WTC11 (cell line): ENCODE results near the gene NR0B2. TPM values are rescaled to one million over a fixed set of nuclear protein-coding genes. Genes with fewer than 3 reads are reported as not detected.

ENCODE experiments used
- ATAC-seq: fragments of 200-7000 bp; cut with Tn5 transposase; 2 replicates; pipeline ENCODE4 v1.10.0; 2021; ENCODE audit warnings: mild to moderate bottlenecking, moderate library complexity
- CTCF ChIA-PET: fragments of 300-600 bp; sonication (Branson Sonifier 250); formaldehyde crosslinking; loops from one replicate; lab custom pipeline; 2021; ENCODE audit warnings: antibody characterized with exemption; lab: Charles Lee
- POLR2A ChIA-PET: fragments of 350-600 bp; sonication (Branson Sonifier 250); formaldehyde crosslinking; loops from one replicate; lab custom pipeline; 2021; ENCODE audit warnings: antibody characterized with exemption; lab: Charles Lee
- DNase-seq: peaks from one replicate; pipeline ENCODE4 v3.0.0; 2021; ENCODE audit warnings: low spot score
- H3K27ac Mint-ChIP-seq: 2 replicates; pipeline ENCODE4 v1.8.0; 2021; ENCODE audit warnings: mixed read lengths
- H3K27me3 Mint-ChIP-seq: 2 replicates; pipeline ENCODE4 v1.8.0; 2021; ENCODE audit warnings: low read depth, mild to moderate bottlenecking, moderate library complexity, mixed read lengths
- H3K36me3 Mint-ChIP-seq: 2 replicates; pipeline ENCODE4 v1.8.0; 2021; ENCODE audit warnings: mixed read lengths
- H3K4me1 Mint-ChIP-seq: 2 replicates; pipeline ENCODE4 v1.8.0; 2022; ENCODE audit warnings: mixed read lengths
- H3K4me3 Mint-ChIP-seq: 2 replicates; pipeline ENCODE4 v1.8.0; 2021; ENCODE audit warnings: mild to moderate bottlenecking, moderate library complexity, mixed read lengths
- H3K9me3 Mint-ChIP-seq: 2 replicates; pipeline ENCODE4 v1.8.0; 2021; ENCODE audit warnings: mixed read lengths
- RELA ChIP-seq: sonication (generic); formaldehyde crosslinking; IDR thresholded peaks from 2 replicates; pipeline ENCODE4 v1.8.1; 2022; ENCODE audit warnings: missing genetic modification reagents, mild to moderate bottlenecking, borderline replicate concordance
- total RNA-seq: library from RNA; stranded (reverse); gene quantifications from 3 replicates; pipeline ENCODE4 v1.2.3, GENCODE V29; 2021
- TF ChIP-seq, protein P1 (sequence below): sonication (generic); formaldehyde crosslinking; IDR thresholded peaks from 2 replicates; pipeline ENCODE4 v1.8.0; 2023; ENCODE audit warnings: missing genetic modification reagents, mild to moderate bottlenecking, borderline replicate concordance
- TF ChIP-seq, protein P2 (sequence below): sonication (generic); formaldehyde crosslinking; IDR thresholded peaks from 2 replicates; pipeline ENCODE4 v1.8.1; 2023; ENCODE audit warnings: mild to moderate bottlenecking, missing genetic modification reagents, moderate library complexity
- TF ChIP-seq, protein P3 (sequence below): sonication (generic); formaldehyde crosslinking; IDR thresholded peaks from 2 replicates; pipeline ENCODE4 v1.8.0; 2022; ENCODE audit warnings: missing genetic modification reagents
- TF ChIP-seq, protein P4 (sequence below): sonication (generic); formaldehyde crosslinking; IDR thresholded peaks from 2 replicates; pipeline ENCODE4 v1.8.0; 2022; ENCODE audit warnings: mild to moderate bottlenecking, missing genetic modification reagents
- TF ChIP-seq, protein P5 (sequence below): sonication (generic); formaldehyde crosslinking; IDR thresholded peaks from 2 replicates; pipeline ENCODE4 v1.8.1; 2023; ENCODE audit warnings: mild to moderate bottlenecking, missing genetic modification reagents, borderline replicate concordance
- TF ChIP-seq, protein P6 (sequence below): fragments of 200-600 bp; IDR thresholded peaks from 2 replicates; pipeline ENCODE4 v1.8.0; 2022; ENCODE audit warnings: antibody characterized with exemption
- TF ChIP-seq, protein P7 (sequence below): sonication (generic); formaldehyde crosslinking; IDR thresholded peaks from 2 replicates; pipeline ENCODE4 v1.8.1; 2023; ENCODE audit warnings: mild to moderate bottlenecking, missing genetic modification reagents
- TF ChIP-seq, protein P8 (sequence below): sonication (generic); formaldehyde crosslinking; IDR thresholded peaks from 2 replicates; pipeline ENCODE4 v1.8.1; 2023; ENCODE audit warnings: mild to moderate bottlenecking, moderate library complexity, missing genetic modification reagents
- TF ChIP-seq, protein P9 (sequence below): fragments of 250-450 bp; sonication (Bioruptor Pico); IDR thresholded peaks from 2 replicates; pipeline ENCODE4 v1.8.0; 2021; ENCODE audit warnings: mild to moderate bottlenecking

Gene NR0B2
- total RNA-seq, 1 experiment from 2014 or later: not detected

DNA sequence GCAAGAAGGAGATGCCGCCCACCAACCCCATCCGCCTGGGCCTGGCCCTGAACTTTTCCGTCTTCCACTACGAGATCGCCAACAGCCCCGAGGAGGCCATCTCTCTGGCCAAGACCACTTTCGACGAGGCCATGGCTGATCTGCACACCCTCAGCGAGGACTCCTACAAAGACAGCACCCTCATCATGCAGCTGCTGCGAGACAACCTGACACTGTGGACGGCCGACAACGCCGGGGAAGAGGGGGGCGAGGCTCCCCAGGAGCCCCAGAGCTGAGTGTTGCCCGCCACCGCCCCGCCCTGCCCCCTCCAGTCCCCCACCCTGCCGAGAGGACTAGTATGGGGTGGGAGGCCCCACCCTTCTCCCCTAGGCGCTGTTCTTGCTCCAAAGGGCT, 50.1 kb downstream of the NR0B2 start (continued):
- TF ChIP-seq, protein P1, sequence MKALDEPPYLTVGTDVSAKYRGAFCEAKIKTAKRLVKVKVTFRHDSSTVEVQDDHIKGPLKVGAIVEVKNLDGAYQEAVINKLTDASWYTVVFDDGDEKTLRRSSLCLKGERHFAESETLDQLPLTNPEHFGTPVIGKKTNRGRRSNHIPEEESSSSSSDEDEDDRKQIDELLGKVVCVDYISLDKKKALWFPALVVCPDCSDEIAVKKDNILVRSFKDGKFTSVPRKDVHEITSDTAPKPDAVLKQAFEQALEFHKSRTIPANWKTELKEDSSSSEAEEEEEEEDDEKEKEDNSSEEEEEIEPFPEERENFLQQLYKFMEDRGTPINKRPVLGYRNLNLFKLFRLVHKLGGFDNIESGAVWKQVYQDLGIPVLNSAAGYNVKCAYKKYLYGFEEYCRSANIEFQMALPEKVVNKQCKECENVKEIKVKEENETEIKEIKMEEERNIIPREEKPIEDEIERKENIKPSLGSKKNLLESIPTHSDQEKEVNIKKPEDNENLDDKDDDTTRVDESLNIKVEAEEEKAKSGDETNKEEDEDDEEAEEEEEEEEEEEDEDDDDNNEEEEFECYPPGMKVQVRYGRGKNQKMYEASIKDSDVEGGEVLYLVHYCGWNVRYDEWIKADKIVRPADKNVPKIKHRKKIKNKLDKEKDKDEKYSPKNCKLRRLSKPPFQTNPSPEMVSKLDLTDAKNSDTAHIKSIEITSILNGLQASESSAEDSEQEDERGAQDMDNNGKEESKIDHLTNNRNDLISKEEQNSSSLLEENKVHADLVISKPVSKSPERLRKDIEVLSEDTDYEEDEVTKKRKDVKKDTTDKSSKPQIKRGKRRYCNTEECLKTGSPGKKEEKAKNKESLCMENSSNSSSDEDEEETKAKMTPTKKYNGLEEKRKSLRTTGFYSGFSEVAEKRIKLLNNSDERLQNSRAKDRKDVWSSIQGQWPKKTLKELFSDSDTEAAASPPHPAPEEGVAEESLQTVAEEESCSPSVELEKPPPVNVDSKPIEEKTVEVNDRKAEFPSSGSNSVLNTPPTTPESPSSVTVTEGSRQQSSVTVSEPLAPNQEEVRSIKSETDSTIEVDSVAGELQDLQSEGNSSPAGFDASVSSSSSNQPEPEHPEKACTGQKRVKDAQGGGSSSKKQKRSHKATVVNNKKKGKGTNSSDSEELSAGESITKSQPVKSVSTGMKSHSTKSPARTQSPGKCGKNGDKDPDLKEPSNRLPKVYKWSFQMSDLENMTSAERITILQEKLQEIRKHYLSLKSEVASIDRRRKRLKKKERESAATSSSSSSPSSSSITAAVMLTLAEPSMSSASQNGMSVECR (CRISPR knock-in tag): no peak
- TF ChIP-seq, protein P2, sequence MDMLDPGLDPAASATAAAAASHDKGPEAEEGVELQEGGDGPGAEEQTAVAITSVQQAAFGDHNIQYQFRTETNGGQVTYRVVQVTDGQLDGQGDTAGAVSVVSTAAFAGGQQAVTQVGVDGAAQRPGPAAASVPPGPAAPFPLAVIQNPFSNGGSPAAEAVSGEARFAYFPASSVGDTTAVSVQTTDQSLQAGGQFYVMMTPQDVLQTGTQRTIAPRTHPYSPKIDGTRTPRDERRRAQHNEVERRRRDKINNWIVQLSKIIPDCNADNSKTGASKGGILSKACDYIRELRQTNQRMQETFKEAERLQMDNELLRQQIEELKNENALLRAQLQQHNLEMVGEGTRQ (CRISPR knock-in tag): no peak

DNA sequence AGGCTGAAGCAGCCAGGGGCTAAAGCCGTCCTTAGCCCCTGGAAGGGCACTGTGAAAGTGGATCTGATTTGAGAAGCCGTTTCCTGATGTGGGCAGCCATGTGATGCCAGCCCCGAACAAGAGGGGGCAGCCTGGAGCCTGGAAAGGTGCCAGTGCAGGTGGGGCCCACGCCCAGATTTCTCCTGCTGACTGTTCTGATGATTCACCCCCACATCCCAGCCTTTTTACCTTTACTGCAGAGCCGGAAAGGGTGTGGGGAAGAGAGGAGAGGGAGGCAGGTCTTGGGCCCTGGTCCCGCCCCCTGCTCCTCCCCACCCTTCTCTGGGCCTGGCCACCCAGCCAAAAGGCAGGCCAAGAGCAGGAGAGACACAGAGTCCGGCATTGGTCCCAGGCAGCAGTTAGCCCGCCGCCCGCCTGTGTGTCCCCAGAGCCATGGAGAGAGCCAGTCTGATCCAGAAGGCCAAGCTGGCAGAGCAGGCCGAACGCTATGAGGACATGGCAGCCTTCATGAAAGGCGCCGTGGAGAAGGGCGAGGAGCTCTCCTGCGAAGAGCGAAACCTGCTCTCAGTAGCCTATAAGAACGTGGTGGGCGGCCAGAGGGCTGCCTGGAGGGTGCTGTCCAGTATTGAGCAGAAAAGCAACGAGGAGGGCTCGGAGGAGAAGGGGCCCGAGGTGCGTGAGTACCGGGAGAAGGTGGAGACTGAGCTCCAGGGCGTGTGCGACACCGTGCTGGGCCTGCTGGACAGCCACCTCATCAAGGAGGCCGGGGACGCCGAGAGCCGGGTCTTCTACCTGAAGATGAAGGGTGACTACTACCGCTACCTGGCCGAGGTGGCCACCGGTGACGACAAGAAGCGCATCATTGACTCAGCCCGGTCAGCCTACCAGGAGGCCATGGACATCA, 50.7 kb downstream of the NR0B2 start, which contains the start of gene SFN:
TSS of gene SFN (plus strand) at position 369 of the 904 bp plus-strand sequence. CDS start at position 433, 64 bp downstream.
- Mint-ChIP-seq H3K36me3 (no peaks in the 10 kb centered on the region), H3K27ac (peak within 1 kb of the TSS; percentile 96), H3K4me3 (peak within 1 kb of the TSS; percentile 94), H3K4me1 (peaks cover 42% of the 10 kb centered on the region), H3K27me3 (peaks cover 16% of the 10 kb centered on the region), H3K9me3 (no peaks in the 10 kb centered on the region)
- ChIA-PET CTCF (interaction anchor here (0.7 to 2.6 kb wide), 8 partner anchors 11 to 261 kb away, joined by 3 to 11 read pairs (median 4); no protein-coding TSS in a partner anchor), POLR2A (no interaction called here)
- ATAC-seq (peak; percentile 60), DNase-seq (peak; percentile 89)
- TF ChIP-seq, protein P3, sequence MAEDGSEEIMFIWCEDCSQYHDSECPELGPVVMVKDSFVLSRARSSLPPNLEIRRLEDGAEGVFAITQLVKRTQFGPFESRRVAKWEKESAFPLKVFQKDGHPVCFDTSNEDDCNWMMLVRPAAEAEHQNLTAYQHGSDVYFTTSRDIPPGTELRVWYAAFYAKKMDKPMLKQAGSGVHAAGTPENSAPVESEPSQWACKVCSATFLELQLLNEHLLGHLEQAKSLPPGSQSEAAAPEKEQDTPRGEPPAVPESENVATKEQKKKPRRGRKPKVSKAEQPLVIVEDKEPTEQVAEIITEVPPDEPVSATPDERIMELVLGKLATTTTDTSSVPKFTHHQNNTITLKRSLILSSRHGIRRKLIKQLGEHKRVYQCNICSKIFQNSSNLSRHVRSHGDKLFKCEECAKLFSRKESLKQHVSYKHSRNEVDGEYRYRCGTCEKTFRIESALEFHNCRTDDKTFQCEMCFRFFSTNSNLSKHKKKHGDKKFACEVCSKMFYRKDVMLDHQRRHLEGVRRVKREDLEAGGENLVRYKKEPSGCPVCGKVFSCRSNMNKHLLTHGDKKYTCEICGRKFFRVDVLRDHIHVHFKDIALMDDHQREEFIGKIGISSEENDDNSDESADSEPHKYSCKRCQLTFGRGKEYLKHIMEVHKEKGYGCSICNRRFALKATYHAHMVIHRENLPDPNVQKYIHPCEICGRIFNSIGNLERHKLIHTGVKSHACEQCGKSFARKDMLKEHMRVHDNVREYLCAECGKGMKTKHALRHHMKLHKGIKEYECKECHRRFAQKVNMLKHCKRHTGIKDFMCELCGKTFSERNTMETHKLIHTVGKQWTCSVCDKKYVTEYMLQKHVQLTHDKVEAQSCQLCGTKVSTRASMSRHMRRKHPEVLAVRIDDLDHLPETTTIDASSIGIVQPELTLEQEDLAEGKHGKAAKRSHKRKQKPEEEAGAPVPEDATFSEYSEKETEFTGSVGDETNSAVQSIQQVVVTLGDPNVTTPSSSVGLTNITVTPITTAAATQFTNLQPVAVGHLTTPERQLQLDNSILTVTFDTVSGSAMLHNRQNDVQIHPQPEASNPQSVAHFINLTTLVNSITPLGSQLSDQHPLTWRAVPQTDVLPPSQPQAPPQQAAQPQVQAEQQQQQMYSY: no peak
- TF ChIP-seq, protein P4, sequence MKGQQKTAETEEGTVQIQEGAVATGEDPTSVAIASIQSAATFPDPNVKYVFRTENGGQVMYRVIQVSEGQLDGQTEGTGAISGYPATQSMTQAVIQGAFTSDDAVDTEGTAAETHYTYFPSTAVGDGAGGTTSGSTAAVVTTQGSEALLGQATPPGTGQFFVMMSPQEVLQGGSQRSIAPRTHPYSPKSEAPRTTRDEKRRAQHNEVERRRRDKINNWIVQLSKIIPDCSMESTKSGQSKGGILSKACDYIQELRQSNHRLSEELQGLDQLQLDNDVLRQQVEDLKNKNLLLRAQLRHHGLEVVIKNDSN (CRISPR knock-in tag): peak; percentile 54; the same call in 1 of the 2 replicates
- TF ChIP-seq, protein P5, sequence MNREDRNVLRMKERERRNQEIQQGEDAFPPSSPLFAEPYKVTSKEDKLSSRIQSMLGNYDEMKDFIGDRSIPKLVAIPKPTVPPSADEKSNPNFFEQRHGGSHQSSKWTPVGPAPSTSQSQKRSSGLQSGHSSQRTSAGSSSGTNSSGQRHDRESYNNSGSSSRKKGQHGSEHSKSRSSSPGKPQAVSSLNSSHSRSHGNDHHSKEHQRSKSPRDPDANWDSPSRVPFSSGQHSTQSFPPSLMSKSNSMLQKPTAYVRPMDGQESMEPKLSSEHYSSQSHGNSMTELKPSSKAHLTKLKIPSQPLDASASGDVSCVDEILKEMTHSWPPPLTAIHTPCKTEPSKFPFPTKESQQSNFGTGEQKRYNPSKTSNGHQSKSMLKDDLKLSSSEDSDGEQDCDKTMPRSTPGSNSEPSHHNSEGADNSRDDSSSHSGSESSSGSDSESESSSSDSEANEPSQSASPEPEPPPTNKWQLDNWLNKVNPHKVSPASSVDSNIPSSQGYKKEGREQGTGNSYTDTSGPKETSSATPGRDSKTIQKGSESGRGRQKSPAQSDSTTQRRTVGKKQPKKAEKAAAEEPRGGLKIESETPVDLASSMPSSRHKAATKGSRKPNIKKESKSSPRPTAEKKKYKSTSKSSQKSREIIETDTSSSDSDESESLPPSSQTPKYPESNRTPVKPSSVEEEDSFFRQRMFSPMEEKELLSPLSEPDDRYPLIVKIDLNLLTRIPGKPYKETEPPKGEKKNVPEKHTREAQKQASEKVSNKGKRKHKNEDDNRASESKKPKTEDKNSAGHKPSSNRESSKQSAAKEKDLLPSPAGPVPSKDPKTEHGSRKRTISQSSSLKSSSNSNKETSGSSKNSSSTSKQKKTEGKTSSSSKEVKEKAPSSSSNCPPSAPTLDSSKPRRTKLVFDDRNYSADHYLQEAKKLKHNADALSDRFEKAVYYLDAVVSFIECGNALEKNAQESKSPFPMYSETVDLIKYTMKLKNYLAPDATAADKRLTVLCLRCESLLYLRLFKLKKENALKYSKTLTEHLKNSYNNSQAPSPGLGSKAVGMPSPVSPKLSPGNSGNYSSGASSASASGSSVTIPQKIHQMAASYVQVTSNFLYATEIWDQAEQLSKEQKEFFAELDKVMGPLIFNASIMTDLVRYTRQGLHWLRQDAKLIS (CRISPR knock-in tag): no peak
- TF ChIP-seq, protein P6, sequence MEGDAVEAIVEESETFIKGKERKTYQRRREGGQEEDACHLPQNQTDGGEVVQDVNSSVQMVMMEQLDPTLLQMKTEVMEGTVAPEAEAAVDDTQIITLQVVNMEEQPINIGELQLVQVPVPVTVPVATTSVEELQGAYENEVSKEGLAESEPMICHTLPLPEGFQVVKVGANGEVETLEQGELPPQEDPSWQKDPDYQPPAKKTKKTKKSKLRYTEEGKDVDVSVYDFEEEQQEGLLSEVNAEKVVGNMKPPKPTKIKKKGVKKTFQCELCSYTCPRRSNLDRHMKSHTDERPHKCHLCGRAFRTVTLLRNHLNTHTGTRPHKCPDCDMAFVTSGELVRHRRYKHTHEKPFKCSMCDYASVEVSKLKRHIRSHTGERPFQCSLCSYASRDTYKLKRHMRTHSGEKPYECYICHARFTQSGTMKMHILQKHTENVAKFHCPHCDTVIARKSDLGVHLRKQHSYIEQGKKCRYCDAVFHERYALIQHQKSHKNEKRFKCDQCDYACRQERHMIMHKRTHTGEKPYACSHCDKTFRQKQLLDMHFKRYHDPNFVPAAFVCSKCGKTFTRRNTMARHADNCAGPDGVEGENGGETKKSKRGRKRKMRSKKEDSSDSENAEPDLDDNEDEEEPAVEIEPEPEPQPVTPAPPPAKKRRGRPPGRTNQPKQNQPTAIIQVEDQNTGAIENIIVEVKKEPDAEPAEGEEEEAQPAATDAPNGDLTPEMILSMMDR: peak; percentile 52
- TF ChIP-seq, protein P7, sequence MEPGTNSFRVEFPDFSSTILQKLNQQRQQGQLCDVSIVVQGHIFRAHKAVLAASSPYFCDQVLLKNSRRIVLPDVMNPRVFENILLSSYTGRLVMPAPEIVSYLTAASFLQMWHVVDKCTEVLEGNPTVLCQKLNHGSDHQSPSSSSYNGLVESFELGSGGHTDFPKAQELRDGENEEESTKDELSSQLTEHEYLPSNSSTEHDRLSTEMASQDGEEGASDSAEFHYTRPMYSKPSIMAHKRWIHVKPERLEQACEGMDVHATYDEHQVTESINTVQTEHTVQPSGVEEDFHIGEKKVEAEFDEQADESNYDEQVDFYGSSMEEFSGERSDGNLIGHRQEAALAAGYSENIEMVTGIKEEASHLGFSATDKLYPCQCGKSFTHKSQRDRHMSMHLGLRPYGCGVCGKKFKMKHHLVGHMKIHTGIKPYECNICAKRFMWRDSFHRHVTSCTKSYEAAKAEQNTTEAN (CRISPR knock-in tag): no peak
- TF ChIP-seq, protein P8, sequence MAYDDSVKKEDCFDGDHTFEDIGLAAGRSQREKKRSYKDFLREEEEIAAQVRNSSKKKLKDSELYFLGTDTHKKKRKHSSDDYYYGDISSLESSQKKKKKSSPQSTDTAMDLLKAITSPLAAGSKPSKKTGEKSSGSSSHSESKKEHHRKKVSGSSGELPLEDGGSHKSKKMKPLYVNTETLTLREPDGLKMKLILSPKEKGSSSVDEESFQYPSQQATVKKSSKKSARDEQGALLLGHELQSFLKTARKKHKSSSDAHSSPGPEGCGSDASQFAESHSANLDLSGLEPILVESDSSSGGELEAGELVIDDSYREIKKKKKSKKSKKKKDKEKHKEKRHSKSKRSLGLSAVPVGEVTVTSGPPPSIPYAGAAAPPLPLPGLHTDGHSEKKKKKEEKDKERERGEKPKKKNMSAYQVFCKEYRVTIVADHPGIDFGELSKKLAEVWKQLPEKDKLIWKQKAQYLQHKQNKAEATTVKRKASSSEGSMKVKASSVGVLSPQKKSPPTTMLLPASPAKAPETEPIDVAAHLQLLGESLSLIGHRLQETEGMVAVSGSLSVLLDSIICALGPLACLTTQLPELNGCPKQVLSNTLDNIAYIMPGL (CRISPR knock-in tag): no peak
- no peak for TF ChIP-seq RELA
- TF ChIP-seq, protein P9, sequence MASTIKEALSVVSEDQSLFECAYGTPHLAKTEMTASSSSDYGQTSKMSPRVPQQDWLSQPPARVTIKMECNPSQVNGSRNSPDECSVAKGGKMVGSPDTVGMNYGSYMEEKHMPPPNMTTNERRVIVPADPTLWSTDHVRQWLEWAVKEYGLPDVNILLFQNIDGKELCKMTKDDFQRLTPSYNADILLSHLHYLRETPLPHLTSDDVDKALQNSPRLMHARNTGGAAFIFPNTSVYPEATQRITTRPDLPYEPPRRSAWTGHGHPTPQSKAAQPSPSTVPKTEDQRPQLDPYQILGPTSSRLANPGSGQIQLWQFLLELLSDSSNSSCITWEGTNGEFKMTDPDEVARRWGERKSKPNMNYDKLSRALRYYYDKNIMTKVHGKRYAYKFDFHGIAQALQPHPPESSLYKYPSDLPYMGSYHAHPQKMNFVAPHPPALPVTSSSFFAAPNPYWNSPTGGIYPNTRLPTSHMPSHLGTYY: no peak
